ENCODE results near the gene CNPY4. TPM values are rescaled to one million over a fixed set of nuclear protein-coding genes. Genes with fewer than 3 reads are reported as not detected.

The CNPY4 gene
- total and polyA plus RNA-seq, 2 donors (not counting 3 experiments of a cell fraction or from before 2014, with no cell fraction given) = 28.6 to 33.7 TPM

GRCh38 chr7:100154651-100155491 is 35.4 kb downstream of the CNPY4 start:
- intact Hi-C loops (cut with micrococcal nuclease) = no loop called here
- no peaks in the 10 kb centered on the region for H3K9me1 ChIP-seq (replicated peaks; ENCODE audit: control insufficient read depth, extremely low read depth, insufficient read depth, low read length)
- H3K9ac ChIP-seq (replicated peaks; ENCODE audit: extremely low read depth, insufficient read depth, low read length) = no peak overlapping the region
- dilution Hi-C loops (cut with MboI; ENCODE audit: extremely low pct_ligation_motif_present, low sequenced_read_pairs) = no loop called here
- no peak overlapping the region for H3K4me3 ChIP-seq (replicated peaks in 1 of 3; ENCODE audit: insufficient read depth in 1 of 3, low read depth in 1 of 3, low read length in 3 of 3)
- peaks cover 6% of the 10 kb centered on the region for H3K79me2 ChIP-seq (ENCODE audit: control insufficient read depth, insufficient read depth, low read length)
- H2AFZ ChIP-seq (ENCODE audit: low read depth, low read length) = no peak overlapping the region
- no peaks in the 10 kb centered on the region for H3K9me3 ChIP-seq (replicated peaks; ENCODE audit: control insufficient read depth, insufficient read depth, low read length)
- BruUV-seq (replicated peaks) = no TSS peak
- no peak overlapping the region for H3K27ac ChIP-seq (ENCODE audit: insufficient read depth, low read depth, low read length)
- peaks cover 14% of the 10 kb centered on the region for H3K4me1 ChIP-seq (ENCODE audit: control insufficient read depth, extremely low read depth, insufficient read depth, low read length)
- ChIA-PET POLR2A (no interaction called here), CTCF (interaction anchor here (0.8 to 3.0 kb wide), 4 partner anchors 13 to 24 kb away, joined by 3 to 10 read pairs (median 5); partner anchors contain the start of gene GAL3ST4)
- no peak for FAIRE-seq
- peaks cover 0 to 17% of the 10 kb centered on the region in 2 experiments for H3K36me3 ChIP-seq (ENCODE audit: control insufficient read depth in 2 of 2, extremely low read depth in 1 of 2, insufficient read depth in 2 of 2, low read length in 2 of 2)
- no peaks in the 10 kb centered on the region for H4K20me1 ChIP-seq (replicated peaks; ENCODE audit: control insufficient read depth, extremely low read depth, insufficient read depth, low read length)
- H3K4me2 ChIP-seq (ENCODE audit: insufficient read depth, low read length) = no peak overlapping the region
- TF ChIP-seq JUN (IDR thresholded peaks at IDR 0.05; ENCODE audit: borderline replicate concordance, insufficient read depth, insufficient read length, low read depth) = no peak
- TF ChIP-seq FOS (IDR thresholded peaks at IDR 0.05; ENCODE audit: borderline replicate concordance, insufficient read depth, low read length) = no peak
- no peak for TF ChIP-seq POLR2AphosphoS5 (IDR thresholded peaks at IDR 0.05; ENCODE audit: insufficient read depth, low read depth, low read length)
- no peak for TF ChIP-seq POLR2A (IDR thresholded peaks at IDR 0.05; ENCODE audit: low read depth, low read length)
- TF ChIP-seq MYC (IDR thresholded peaks at IDR 0.05; ENCODE audit: low read depth, low read length) = no peak
- no peak for TF ChIP-seq GATA2 (IDR thresholded peaks at IDR 0.05; ENCODE audit: insufficient read depth, insufficient read length, low read depth, low read length)
- no peak for TF ChIP-seq EZH2 (IDR thresholded peaks at IDR 0.05; ENCODE audit: borderline replicate concordance, low read depth, low read length, severe bottlenecking)
- TF ChIP-seq MAX (IDR thresholded peaks at IDR 0.05; ENCODE audit: insufficient read depth, insufficient read length) = no peak
- TF ChIP-seq CTCF (IDR thresholded peaks at IDR 0.05; ENCODE audit: extremely low read depth in 1 of 2, insufficient read depth in 1 of 2, low read depth in 1 of 2, low read length in 2 of 2) = no peak
- H3K27me3 ChIP-seq (ENCODE audit: control insufficient read depth in 2 of 2, insufficient read depth in 2 of 2, low read length in 2 of 2) = no peaks in the 10 kb centered on the region
- DNase-seq (ENCODE audit: low read depth, low spot score) = no peak
